ENCODE results near the gene NACA.
A peak's percentile ranks its signal among the peaks of the same experiment; 100 is the strongest.

NACA gene

DNA sequence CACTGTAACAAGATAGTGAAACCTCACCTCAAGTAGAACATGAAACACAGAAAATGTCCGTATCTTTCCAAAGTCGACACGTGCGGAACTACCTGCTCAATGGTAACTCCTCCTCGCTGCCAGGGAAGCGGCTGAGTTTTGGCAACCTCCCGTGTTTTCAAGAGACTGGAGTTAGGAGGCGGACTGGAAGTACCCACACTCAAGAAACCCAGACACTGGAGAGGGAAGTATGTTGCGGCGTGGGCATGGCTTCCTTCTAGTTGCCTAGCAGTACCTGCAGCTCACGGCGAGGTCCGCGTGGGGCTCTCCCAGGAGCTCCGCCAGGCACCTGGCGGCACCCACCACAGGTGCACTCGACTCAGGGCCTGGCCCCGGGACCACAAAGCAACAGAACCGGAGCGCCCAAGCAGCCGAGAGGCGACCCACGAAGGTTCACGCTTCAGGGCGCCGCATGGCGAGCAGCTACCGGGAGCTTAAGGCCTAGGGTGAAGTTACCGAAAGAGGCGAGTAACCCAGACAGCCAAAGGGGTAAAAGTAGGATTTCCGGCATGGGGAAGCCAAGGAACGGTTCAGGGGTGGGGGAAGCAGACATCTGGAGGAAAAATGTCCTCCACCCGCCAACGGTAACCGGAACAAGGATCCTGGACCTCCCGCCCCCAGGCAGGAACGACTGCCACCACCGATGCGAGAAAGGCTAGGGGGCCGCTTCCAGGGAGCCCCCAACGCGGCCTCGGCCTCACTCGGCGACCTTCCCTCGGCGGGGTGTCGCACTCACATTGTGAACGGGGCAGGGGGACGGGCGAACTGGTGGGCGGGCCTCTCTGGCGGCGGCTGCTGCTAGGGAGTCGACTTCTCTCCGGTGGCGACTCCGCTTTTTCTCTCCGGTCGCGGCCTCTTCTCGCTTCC lies 37.6 kb downstream of the NACA start:
- DNase-seq: peak; percentile 71 to 74

DNA sequence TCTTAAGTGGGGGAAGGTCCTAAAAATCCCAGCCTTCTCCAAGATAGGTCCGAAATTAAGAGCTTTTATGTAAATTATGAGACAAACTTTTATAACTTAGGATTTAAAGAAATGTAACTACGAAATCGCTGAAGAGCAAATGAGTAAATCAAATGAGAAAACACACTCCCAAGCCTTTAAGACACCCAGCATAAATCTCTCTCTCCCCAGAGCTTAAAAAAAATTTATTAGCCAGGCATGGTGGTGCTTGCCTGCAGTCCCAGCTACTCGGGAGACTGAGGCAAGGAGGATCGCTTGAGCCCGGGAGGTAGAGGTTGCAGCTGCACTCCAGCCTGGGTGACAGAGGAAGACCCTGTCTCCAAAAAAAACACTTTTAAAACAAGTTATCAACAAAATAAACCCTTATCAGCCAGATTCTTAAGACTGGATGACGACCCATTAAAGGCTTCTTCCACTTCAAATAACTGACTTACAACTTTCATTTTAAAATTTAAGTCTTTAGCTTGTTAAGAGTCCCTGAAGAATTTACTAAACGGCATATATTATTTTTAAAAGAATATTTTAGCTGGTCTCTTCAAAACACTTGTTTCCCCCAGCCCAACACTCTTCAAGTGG lies 40.2 kb downstream of the NACA start:
- DNase-seq: peak; percentile 28 to 34

- DNase-seq: no peak
These were observed 42.8 kb downstream of the NACA start for GRCh38 chr12:56682323-56682722.

- DNase-seq: no peak
These were observed 45.1 kb downstream of the NACA start for GRCh38 chr12:56679883-56680575.

DNA sequence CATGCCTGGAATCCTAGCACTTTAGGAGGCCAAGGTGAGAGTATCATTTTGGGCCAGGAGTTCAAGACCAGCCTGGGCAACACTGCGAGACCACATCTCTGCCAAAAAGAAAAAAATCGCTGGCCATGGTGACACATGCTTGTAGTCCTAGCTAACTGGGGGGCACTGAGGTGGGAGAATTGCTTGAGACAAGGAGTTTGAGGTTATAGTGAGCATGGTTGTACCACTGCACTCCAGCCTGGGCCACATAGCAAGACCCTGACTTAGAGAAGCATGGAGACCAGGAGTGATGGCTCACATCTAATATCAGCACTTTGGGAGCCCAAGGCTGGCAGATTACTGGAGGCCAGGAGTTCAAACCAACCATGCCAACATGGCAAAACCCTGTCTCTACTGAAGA lies 46.2 kb downstream of the NACA start:
- DNase-seq: no peak

DNA sequence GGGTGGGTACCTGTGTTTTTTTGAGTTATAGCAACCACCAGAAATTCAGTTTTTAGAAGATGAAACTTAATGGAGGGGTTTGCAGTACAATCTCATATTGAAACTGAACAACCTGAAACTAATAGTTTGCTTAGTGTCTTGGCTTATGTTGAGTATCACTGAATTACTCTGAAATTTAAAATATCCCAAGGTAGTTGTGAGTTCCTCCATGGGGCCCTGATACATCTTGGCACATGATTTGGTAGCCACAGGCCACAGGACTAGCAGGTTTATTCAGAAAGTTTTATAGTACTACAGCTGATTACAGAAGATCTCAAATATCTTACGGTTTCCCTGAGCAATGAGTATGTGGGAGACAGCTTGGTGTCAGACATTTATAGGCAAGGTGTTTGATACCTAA lies 47.4 kb downstream of the NACA start:
- no peak for DNase-seq

DNA sequence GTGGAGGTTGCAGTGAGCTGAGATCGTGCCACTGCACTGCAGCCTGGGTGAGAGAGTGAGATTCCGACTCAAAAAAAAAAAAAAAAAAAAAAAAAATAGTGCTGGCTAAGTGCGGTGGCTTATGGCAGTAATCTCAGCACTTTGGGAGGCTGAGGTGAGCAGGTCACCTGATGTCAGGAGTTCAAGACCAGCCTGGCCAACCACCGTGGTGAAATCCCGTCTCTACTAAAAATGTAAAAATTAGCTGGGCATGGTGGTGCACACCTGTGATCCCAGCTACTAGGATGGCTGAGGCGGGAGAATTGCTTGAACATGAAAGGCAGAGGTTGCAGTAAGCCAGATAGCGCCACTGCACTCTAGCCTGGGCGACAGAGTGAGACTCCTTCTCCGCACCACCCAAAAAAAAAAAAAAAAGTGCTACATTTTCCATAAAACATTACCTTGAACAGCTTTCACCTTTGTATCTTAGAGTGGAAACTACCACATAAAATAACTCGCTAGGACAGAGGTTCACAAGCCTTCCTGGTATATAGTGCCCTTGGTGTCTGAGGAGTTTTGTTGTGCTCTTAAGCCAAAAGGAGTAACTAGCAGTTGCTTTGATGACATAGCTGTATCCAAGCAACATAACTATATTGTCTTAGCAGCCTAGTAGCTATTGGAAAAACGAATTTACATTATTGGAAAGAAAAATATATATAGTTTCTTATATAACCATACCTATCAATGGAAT lies 48.1 kb downstream of the NACA start:
- peak in 1 of 2 experiments; percentile 17 for DNase-seq

DNA sequence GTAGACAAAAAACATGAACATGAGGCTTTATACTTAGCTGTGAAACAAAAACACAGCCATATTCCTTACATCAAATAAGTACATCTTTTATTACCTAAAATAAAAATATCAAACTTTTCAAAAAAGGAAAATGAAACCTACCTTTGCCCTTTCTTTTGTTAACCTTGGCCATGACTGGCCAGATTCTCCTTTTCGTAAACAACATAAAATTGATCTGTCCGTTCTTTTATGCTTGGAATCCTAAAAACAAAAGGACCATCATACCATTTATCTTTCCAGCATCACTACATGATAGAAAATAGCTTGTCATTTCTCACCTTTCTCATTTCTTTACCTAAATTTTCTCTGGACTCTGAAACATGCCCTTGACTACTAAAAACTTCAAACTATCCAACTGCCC lies 53.5 kb downstream of the NACA start:
- DNase-seq: no peak

- no peak for DNase-seq
These were observed 54.3 kb downstream of the NACA start for GRCh38 chr12:56670836-56671235.

- DNase-seq: no peak
These were observed 57.0 kb downstream of the NACA start for GRCh38 chr12:56668197-56668457.

Measured in activated T-cell treated with anti-CD3 and anti-CD28 coated beads, Interleukin-2, amount 50 U/mL, for 48 hours (primary cell).